Measurements from ENCODE around the gene TNFRSF1B. TPM values are rescaled to one million over a fixed set of nuclear protein-coding genes. Genes with fewer than 3 reads are reported as not detected.

The TNFRSF1B gene
- total RNA-seq, 2 donors from 2014 or later = 95.4 to 130 TPM

DNA sequence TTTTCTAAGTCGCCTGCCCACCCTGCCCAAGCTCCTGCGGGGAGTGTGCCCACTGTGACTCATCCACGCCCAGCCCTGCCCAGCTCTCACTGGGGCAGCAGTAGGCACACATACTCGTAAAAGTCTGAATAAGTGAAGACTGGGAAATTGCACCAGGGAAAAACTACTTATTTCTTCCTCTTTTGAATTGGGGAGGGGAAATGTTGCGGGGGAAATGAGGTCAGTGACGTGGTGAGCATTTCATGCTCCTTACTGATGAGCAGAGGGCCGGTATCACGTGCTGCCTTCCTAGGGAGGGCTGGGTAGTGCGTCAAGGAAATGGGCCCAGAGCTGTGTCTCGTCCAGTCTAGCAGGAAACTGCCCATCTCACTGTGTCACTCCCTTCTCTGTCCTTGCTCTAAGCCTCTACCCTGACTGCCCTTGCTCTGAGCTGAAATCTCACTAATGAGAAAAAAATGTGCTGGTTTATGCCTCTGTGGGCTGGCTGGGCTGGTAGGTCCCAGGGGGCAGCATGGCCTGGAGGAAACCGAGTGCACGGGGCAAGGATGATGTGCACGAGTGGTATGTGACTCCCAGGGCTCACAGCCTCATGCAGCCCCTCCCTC, 13.5 kb upstream of the TNFRSF1B start:
- ATAC-seq (replicated peaks in 1 of 2) (peak in 1 of 2 donors; percentile 21), DNase-seq (no peak)
- Mint-ChIP-seq H3K36me3 (ENCODE audit: insufficient read depth in 2 of 2) (peaks cover 10 to 12% of the 10 kb centered on the region in 2 donors), H3K27me3 (ENCODE audit: low read depth) (no peaks in the 10 kb centered on the region), H3K9me3 (peaks cover 0 to 1% of the 10 kb centered on the region in 2 donors), H3K27ac (peak overlapping the region; percentile 82), H3K4me1 (ENCODE audit: low read depth) (peaks cover 92% of the 10 kb centered on the region), H3K4me3 (peak overlapping the region; percentile 5 to 17)

DNA sequence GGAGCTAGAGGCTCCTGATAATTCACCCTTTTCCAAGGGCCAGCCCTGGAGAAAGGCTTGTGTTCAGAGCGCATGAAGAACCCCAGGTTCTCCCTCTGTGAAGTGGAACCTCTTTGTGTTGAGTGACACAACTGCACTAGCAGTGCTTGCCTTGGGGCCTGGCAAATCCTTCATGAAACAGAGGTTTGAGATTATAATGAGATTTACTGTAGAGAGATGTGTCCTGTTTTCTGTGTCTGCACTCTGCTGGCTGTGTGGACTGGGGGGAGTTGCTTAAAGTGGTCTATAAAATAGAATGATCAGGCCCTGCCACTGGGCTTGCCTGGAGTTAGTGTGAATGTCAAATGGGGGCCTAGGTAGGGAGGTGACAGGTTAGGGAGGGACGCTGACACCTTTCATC, 11.5 kb upstream of the TNFRSF1B start:
- peaks cover 89% of the 10 kb centered on the region for H3K4me1 Mint-ChIP-seq (ENCODE audit: low read depth)
- peaks cover 4 to 6% of the 10 kb centered on the region in 2 donors for H3K36me3 Mint-ChIP-seq (ENCODE audit: insufficient read depth in 2 of 2)
- ATAC-seq (replicated peaks in 1 of 2) (no peak), DNase-seq (no peak)
- H3K4me3 Mint-ChIP-seq = peak overlapping the region in 1 of 2 donors; percentile 34
- peaks cover 0 to 1% of the 10 kb centered on the region in 2 donors for H3K9me3 Mint-ChIP-seq
- no peaks in the 10 kb centered on the region for H3K27me3 Mint-ChIP-seq (ENCODE audit: low read depth)
- H3K27ac Mint-ChIP-seq = peak overlapping the region; percentile 92

DNA sequence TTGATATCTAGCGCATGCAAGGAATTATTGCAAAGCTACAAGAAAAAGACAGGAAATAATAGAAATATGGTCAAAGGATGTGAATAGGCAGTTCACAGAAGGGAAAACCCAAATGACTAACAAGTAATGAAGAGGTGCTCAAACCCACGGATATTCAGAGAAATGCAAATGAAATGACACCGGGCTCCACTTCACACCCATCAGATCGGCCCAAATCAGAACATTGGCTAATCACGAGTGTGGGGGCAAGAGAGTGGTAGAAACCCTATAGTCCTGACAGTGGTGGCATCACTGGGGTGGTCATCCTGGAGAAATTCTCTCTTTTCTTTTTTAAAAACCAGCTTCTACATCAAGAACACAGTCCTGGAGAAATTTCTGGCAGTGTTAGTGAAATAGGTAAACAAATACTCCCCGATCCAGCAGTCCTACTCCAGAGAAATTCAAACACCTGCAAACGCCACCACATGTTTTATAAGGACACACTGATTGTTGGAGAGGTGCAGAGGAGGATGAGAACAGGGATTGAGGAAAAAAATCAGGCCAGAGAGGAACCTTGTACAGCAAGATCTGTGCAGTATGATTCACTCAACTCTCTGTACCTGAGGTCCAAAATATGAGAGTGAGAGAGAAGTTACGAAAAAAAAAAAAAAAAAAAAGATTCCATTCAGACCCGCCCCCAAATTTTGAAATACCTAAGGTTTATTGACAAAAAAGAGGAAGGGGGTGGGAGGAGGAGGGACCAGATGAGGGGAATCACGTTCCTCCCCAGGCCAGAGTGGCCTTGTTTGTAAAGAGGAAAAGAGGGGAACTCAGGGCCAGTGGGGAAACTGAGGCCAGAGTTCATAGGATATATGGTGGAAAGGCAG, 9.2 kb upstream of the TNFRSF1B start:
- Mint-ChIP-seq H3K27ac (peak overlapping the region; percentile 90), H3K36me3 (ENCODE audit: insufficient read depth in 2 of 2) (peaks cover 2 to 4% of the 10 kb centered on the region in 2 donors), H3K4me1 (ENCODE audit: low read depth) (peaks cover 90% of the 10 kb centered on the region), H3K27me3 (ENCODE audit: low read depth) (no peaks in the 10 kb centered on the region), H3K4me3 (peak overlapping the region; percentile 82 to 88), H3K9me3 (peaks cover 0 to 1% of the 10 kb centered on the region in 2 donors)
- DNase-seq = peak; percentile 56 to 61
- peak; percentile 57 to 61 for ATAC-seq (replicated peaks in 1 of 2)

DNA sequence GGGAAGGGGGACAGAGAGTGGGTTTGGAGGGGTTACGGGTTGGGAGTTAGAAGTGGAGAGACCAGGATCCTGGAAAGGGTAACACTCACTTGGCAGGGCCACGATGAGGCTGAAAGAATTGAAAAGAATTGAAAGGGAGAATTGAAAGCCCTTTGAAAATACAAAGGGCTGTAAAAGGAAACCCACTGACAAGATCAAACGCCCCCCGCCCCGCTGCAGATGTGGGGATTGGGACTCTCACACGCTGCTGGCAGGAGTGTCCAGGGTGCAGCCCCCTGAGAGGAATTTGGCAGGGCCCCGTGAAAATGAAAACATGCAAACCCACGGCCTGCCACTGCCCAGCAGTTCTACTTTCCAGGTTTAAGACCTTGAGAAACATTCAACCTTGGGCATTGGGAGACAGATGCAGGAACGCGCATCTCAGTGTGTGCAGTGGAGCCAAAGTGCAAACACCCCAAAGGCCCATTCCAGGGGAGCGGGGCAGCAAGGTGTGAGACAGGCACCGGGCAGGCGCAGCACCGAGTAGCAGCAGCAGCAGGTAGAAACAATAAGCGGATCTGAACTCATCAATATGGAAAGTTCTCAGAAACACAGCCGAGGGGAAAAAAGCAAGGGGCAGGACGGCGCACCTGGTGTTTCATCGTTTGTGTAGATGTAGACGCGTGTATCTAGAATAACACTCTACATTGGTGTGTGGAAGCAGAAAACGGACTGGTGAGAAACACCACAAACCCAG, 8.3 kb upstream of the TNFRSF1B start:
- no peaks in the 10 kb centered on the region for H3K27me3 Mint-ChIP-seq (ENCODE audit: low read depth)
- no peak for DNase-seq

DNA sequence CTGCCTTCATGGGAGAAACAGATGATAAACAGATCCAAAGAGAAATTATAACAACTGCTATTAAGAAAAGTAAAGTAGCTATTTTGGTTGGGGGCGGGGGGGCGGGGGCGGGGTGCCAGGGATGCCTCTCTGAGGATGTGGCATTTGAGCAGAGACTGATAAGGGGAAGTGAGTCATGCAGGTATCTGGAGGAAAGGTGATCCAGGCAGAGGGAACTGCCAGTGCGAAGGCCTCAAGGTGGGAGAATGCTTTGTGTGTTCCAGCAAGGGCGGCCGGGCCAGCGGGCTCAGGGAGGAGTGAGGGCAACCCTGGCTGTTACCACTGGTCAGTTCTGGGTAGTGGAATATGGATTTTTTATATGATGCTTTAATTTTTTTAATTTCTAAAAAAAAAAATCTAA, 7.0 kb upstream of the TNFRSF1B start:
- ATAC-seq (replicated peaks in 1 of 2) (no peak), DNase-seq (no peak)
- Mint-ChIP-seq H3K4me3 (peak overlapping the region in 1 of 2 donors; percentile 18), H3K27ac (no peak overlapping the region), H3K9me3 (peaks cover 0 to 1% of the 10 kb centered on the region in 2 donors), H3K27me3 (ENCODE audit: low read depth) (no peaks in the 10 kb centered on the region), H3K36me3 (ENCODE audit: insufficient read depth in 2 of 2) (peaks cover 1 to 2% of the 10 kb centered on the region in 2 donors), H3K4me1 (ENCODE audit: low read depth) (peaks cover 97% of the 10 kb centered on the region)

More for the DNA sequence above, 8.3 kb upstream of the TNFRSF1B start:
- H3K4me1 Mint-ChIP-seq (ENCODE audit: low read depth) = peaks cover 90% of the 10 kb centered on the region
- H3K36me3 Mint-ChIP-seq (ENCODE audit: insufficient read depth in 2 of 2) = peaks cover 1 to 2% of the 10 kb centered on the region in 2 donors
- peak overlapping the region; percentile 82 to 88 for H3K4me3 Mint-ChIP-seq
- no peak for ATAC-seq (replicated peaks in 1 of 2)
- H3K27ac Mint-ChIP-seq = peak overlapping the region; percentile 90
- peaks cover 0 to 1% of the 10 kb centered on the region in 2 donors for H3K9me3 Mint-ChIP-seq

DNA sequence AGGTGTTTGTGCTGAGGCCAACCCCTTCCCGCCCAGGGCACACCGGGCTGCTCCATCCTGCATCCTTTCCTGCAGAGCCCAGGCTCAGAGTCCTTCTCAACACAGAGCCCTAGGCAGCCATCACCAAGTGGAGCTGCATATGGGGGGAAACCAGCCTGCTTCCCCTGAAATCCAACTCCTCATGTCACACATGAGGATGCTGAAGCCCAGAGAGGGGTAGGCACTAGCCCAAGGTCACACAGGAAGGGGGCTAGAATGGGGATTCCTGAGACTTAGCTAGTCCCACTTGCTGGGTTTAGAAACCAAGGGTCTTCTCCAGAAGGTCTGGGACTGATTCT, 5.5 kb upstream of the TNFRSF1B start:
- ATAC-seq (replicated peaks in 1 of 2) = peak in 1 of 2 donors; percentile 0

DNA sequence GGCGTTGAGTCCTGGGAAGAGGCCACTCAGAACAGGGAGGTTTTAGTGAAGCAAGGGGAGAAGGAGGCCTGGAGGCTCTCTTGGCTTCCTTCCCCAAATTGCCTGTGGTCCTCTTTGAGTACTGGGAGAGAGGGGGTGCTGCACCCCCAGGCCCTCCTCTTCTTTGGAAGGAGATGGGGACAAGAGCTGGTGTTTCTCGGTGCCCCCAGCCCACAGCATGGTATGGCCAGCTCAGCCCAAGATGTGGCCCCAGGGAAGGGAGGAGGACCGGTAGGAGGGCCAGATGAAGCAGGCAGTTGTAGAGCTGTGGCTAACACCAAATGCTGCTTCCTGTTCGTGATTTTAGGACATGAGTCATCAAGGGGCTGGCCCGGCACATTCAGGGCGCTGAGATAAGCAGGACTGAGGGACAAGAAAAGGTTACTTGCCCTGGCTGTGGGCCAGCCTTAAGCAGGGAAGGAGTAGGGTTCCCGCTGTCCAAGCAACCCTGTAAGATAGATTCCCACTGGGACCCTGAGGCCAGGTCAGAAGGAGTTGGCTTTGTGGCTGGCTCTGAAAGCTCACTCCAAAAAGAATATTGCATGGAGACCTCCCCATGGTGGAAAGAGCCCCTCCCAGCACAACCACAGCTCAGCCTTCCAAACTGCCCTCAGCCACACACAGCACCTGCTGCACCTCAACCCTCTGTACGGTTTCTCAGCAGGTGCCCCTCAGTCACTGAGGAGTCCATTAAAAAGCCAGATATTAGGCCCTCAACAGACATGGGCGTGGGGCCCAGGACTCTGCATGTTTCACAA, 4.9 kb upstream of the TNFRSF1B start:
- H3K27ac Mint-ChIP-seq = peak overlapping the region; percentile 74
- H3K36me3 Mint-ChIP-seq (ENCODE audit: insufficient read depth in 2 of 2) = no peaks in the 10 kb centered on the region
- no peaks in the 10 kb centered on the region for H3K27me3 Mint-ChIP-seq (ENCODE audit: low read depth)
- DNase-seq (peak; percentile 85 to 89), ATAC-seq (replicated peaks in 1 of 2) (peak; percentile 83 to 84)
- H3K4me3 Mint-ChIP-seq = peak overlapping the region; percentile 38 to 70
- H3K4me1 Mint-ChIP-seq (ENCODE audit: low read depth) = peaks cover 87% of the 10 kb centered on the region
- peaks cover 0 to 1% of the 10 kb centered on the region in 2 donors for H3K9me3 Mint-ChIP-seq

More for the DNA sequence above, 5.5 kb upstream of the TNFRSF1B start:
- Mint-ChIP-seq H3K4me1 (ENCODE audit: low read depth) (peaks cover 89% of the 10 kb centered on the region), H3K4me3 (peak overlapping the region; percentile 38 to 70), H3K27ac (peak overlapping the region; percentile 74), H3K9me3 (peaks cover 0 to 1% of the 10 kb centered on the region in 2 donors), H3K27me3 (ENCODE audit: low read depth) (no peaks in the 10 kb centered on the region), H3K36me3 (ENCODE audit: insufficient read depth in 2 of 2) (no peaks in the 10 kb centered on the region)
- DNase-seq = no peak

DNA sequence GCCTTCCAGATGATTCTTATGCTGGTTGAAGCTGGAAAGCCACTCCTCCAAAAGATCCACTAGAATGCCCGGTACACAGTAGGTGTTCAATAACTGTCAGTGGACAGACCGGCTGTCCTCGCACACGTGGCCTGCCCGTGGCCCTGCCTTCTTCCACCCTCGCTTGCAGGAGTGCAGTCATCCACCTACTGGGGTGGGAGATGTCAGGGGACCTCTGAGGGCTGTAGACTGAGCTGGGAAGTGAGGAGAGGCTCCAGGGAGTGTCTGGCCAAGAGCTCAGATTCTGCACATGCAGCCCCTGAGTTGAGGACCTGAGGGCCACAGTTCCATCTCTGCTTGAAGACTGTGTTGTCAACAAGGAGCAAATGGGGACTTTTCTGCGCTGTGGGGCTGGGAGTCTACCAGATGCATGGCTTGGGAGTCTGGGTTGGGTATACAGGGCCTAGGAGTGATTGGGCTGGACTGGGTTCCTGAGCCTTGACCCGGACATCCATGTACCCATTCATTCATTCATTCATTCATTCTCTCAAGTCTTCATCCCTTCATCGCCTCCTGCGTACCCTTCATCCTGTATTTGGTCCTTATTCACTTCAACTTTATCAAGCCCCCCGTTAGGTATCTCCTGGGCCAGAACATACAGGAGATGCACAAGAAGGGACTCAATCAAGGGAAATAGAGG, 4.2 kb upstream of the TNFRSF1B start:
- Mint-ChIP-seq H3K4me1 (ENCODE audit: low read depth) (peaks cover 83% of the 10 kb centered on the region), H3K4me3 (peak overlapping the region; percentile 38 to 70), H3K27ac (peak overlapping the region; percentile 74)

DNA sequence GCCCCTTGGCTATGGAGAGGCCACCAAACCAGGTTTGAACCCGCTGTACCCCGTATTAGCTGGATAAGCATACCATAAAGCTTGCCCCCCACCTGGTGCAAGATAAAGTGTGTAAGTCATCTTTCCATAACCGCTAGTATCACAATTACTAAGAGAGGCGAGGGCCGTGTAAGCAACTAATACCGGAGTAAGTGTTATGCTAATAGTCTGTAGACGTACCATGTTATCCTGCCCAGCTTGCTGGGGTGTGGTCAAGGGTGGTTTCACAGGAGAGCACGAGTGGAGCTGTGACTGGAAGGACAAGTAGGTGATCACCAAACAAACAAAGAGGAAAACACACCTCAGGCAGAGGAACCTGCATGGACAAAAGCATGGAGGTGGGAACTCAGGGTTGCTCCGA, 3.6 kb upstream of the TNFRSF1B start:
- peak overlapping the region; percentile 38 to 70 for H3K4me3 Mint-ChIP-seq
- H3K4me1 Mint-ChIP-seq (ENCODE audit: low read depth) = peaks cover 83% of the 10 kb centered on the region

More for the DNA sequence above, 4.2 kb upstream of the TNFRSF1B start:
- no peak for DNase-seq
- H3K36me3 Mint-ChIP-seq (ENCODE audit: insufficient read depth in 2 of 2) = peaks cover 2% of the 10 kb centered on the region in 2 donors
- H3K27me3 Mint-ChIP-seq (ENCODE audit: low read depth) = no peaks in the 10 kb centered on the region
- ATAC-seq (replicated peaks in 1 of 2) = no peak
- peaks cover 0 to 1% of the 10 kb centered on the region in 2 donors for H3K9me3 Mint-ChIP-seq

DNA sequence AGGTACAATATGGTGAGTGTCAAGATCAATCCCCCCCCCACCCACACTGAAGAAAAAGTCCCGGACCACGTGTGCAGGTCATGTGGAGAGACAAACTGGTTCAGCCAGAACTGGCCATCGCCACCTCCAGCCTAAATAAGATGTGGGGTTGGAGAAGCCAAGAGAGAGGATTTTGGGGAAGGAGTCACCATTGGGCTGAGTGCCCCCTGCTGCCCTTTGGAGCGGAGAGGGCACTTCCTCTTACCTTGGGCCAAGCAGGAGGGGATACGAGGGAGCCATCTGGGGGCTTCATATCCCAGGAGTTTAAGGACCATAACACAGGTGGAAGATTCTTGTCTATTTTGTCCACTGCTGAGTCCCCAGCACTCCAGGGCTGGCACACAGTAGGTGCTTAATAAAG, 2.6 kb upstream of the TNFRSF1B start:
- H3K27me3 Mint-ChIP-seq (ENCODE audit: low read depth) = no peaks in the 10 kb centered on the region
- H3K9me3 Mint-ChIP-seq = peaks cover 0 to 1% of the 10 kb centered on the region in 2 donors
- no peak overlapping the region for H3K27ac Mint-ChIP-seq
- peak overlapping the region in 1 of 2 donors; percentile 12 for H3K4me3 Mint-ChIP-seq
- H3K4me1 Mint-ChIP-seq (ENCODE audit: low read depth) = peaks cover 84% of the 10 kb centered on the region
- H3K36me3 Mint-ChIP-seq (ENCODE audit: insufficient read depth in 2 of 2) = peaks cover 11% of the 10 kb centered on the region in 2 donors
- DNase-seq (no peak), ATAC-seq (replicated peaks in 1 of 2) (no peak)

More for the DNA sequence above, 3.6 kb upstream of the TNFRSF1B start:
- ATAC-seq (replicated peaks in 1 of 2) (peak in 1 of 2 donors; percentile 14), DNase-seq (peak in 1 of 2 donors; percentile 42)
- Mint-ChIP-seq H3K9me3 (peaks cover 0 to 1% of the 10 kb centered on the region in 2 donors), H3K36me3 (ENCODE audit: insufficient read depth in 2 of 2) (peaks cover 6 to 7% of the 10 kb centered on the region in 2 donors), H3K27me3 (ENCODE audit: low read depth) (no peaks in the 10 kb centered on the region), H3K27ac (peak overlapping the region; percentile 58)

DNA sequence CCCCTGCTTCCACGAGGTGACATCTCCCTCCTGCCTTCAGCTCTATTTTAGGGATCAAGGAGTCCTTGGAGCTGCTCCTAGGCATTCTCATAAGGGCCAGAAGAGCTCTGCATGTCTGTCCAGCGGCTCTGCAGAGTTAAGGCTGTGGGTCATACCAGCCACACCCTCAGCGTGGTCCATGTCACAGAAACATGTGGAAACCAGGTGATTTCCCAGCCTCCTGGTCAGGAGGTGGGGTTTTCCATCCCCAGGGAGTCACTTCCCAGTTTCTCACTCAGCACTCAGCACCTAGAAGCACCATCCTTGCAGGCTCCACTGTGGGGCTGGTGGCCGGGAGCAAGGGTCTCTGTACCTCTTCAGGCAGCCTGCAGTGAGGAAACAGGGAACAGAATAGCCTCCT, 1.4 kb upstream of the TNFRSF1B start:
- Mint-ChIP-seq H3K9me3 (no peaks in the 10 kb centered on the region), H3K4me3 (no peak overlapping the region), H3K4me1 (ENCODE audit: low read depth) (peaks cover 85% of the 10 kb centered on the region), H3K27ac (no peak overlapping the region), H3K36me3 (ENCODE audit: insufficient read depth in 2 of 2) (peaks cover 11 to 13% of the 10 kb centered on the region in 2 donors), H3K27me3 (ENCODE audit: low read depth) (no peaks in the 10 kb centered on the region)
- ATAC-seq (replicated peaks in 1 of 2) (no peak), DNase-seq (no peak)
